ENCODE results near the gene DDX3X.
A peak's percentile ranks its signal among the peaks of the same experiment; 100 is the strongest.
"Not testable (repeated sequence)": the region's sequence is repeated elsewhere in the genome, so short reads cannot be mapped to it uniquely, and the experiment has no call there.

The DDX3X gene

GRCh38 chrX:41388543-41388942 lies 54.6 kb downstream of the DDX3X start:
- DNase-seq (ENCODE audit: low read depth in 1 of 2, low spot score in 1 of 2): no peak
- in situ Hi-C loops (cut with HindIII; ENCODE audit: low pct_unique_long_range_greater_than_20kb, low sequenced_read_pairs): no loop called here
- no peak for TF ChIP-seq JUND (IDR thresholded peaks at IDR 0.05; ENCODE audit: low read depth)

DNA sequence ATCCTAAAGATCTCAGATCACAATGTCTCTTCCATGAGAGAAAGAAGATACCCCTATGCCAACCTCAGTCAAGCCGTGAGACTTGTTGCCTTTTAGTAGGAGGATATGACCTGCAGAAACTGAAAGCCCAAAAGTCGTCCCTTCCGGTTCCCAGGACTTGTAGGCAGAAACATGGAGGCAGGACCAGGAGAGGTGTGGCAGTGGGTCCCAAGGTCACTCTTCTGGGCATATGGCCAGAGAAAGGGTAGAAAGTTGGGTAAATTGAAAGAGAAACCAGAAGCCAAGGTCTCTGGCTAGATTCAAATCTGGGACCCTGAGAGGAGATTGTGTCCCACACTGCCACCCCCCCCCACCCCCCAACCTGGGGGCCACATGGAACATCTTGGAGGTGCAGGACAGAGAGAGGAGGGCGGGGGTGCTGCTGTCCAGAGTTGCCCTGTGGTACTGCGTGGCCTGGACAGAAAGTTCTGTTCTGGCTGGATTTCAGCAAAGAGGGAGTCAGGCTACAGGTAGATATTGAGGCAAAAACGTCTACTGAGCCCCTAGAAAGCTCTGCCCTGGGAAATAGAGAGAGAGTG lies 55.4 kb downstream of the DDX3X start:
- DNase-seq (ENCODE audit: low read depth in 1 of 2, low spot score in 1 of 2): no peak
- no peak for TF ChIP-seq JUND (IDR thresholded peaks at IDR 0.05; ENCODE audit: low read depth)
- in situ Hi-C loops (cut with HindIII; ENCODE audit: low pct_unique_long_range_greater_than_20kb, low sequenced_read_pairs): no loop called here

GRCh38 chrX:41390576-41390975 lies 56.6 kb downstream of the DDX3X start:
- in situ Hi-C loops (cut with HindIII; ENCODE audit: low pct_unique_long_range_greater_than_20kb, low sequenced_read_pairs): not testable (repeated sequence)

GRCh38 chrX:41391606-41392005 lies 57.6 kb downstream of the DDX3X start:
- in situ Hi-C loops (cut with HindIII; ENCODE audit: low pct_unique_long_range_greater_than_20kb, low sequenced_read_pairs): no loop called here
- TF ChIP-seq JUND (IDR thresholded peaks at IDR 0.05; ENCODE audit: low read depth): no peak
- DNase-seq (ENCODE audit: low read depth in 1 of 2, low spot score in 1 of 2): peak in 1 of 2 experiments; percentile 46

More at GRCh38 chrX:41390576-41390975, 56.6 kb downstream of the DDX3X start:
- DNase-seq (ENCODE audit: low read depth in 1 of 2, low spot score in 1 of 2): not testable (repeated sequence)

DNA sequence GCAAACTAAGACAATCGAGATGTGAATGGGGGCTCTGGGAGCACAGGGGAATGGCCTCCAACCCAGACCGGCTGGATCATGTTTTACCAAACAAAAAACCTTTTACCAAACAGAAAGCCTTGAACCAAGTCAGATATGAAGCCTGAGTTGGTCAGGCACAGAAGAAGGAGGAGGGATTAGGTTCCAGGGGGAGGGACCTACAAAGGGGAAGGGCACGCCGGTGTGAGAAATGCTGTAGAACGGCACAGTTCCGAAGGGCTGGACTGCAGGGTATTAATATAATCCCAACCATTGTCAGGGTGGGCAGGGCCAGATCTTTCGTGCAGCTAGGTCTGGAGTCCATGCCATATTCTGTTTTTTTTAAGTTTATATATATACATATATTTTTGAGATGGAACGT lies 60.3 kb downstream of the DDX3X start:
- DNase-seq (ENCODE audit: low read depth in 1 of 2, low spot score in 1 of 2): no peak
- in situ Hi-C loops (cut with HindIII; ENCODE audit: low pct_unique_long_range_greater_than_20kb, low sequenced_read_pairs): no loop called here
- TF ChIP-seq JUND (IDR thresholded peaks at IDR 0.05; ENCODE audit: low read depth): no peak

DNA sequence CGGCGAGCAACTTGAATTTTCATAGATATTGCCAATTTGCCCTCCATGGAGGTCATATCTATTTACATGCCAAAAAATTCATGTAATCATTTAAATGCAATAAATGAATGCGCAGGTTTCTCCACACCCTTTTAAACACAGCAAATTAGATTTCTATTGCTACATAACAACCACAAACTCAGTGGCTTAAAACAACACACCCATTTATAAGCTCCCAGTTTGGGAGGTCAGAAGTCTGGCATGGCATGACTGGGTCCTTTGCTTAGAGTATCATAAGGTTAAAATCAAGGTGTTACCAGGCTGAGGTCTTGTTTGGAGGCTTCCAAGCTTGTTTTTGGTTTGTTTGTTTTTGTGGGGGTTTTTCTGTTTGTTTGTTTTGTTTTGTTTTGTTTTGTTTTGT lies 63.3 kb downstream of the DDX3X start:
- TF ChIP-seq JUND (IDR thresholded peaks at IDR 0.05; ENCODE audit: low read depth): no peak
- DNase-seq (ENCODE audit: low read depth in 1 of 2, low spot score in 1 of 2): no peak
- in situ Hi-C loops (cut with HindIII; ENCODE audit: low pct_unique_long_range_greater_than_20kb, low sequenced_read_pairs): no loop called here

DNA sequence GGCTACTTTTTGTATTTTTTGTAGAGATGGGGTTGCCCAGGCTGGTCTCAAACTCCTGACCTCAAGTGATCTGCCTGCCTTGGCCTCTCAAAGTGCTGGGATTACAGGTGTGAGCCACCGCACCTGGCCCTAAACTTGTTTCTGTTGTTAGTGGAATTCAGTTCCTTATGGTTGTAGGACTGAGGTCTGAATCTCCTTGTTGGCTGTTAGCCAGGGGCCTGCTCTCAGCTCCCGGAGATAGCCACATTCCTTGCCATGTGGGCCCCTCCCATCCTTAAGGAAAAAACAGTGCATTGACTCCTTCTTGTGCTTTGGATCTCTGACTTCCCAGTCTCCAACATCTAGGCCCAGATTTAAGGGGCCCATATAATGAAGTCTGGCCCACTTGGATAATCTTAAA lies 63.8 kb downstream of the DDX3X start:
- in situ Hi-C loops (cut with HindIII; ENCODE audit: low pct_unique_long_range_greater_than_20kb, low sequenced_read_pairs): no loop called here
- DNase-seq (ENCODE audit: low read depth in 1 of 2, low spot score in 1 of 2): no peak

GRCh38 chrX:41402556-41402955 lies 68.6 kb downstream of the DDX3X start:
- DNase-seq (ENCODE audit: low read depth in 1 of 2, low spot score in 1 of 2); in situ Hi-C loops (cut with HindIII; ENCODE audit: low pct_unique_long_range_greater_than_20kb, low sequenced_read_pairs): not testable (repeated sequence)

More for the DNA sequence above, 63.8 kb downstream of the DDX3X start:
- no peak for TF ChIP-seq JUND (IDR thresholded peaks at IDR 0.05; ENCODE audit: low read depth)

DNA sequence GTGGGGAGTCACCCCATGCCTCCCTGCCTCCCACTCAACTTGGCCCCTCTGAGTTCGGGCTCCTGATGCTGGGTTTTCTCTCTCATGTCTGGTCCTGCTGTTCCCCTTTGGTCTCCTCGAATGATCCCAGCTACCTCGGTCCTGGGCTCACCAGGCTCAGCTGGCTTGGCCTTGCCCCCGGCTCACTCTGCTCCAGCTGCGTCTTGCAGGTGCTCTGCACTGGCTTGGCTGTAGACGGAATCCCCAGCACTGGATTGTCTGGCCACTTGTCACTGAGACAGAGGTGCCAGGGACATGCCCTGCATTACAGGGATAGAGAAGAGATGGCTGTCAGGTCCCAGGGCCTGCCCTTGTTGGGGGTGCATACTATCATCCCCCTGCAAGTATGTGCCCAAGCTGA lies 71.6 kb downstream of the DDX3X start:
- no peak for TF ChIP-seq JUND (IDR thresholded peaks at IDR 0.05; ENCODE audit: low read depth)

GRCh38 chrX:41406201-41406600 lies 72.2 kb downstream of the DDX3X start:
- in situ Hi-C loops (cut with HindIII; ENCODE audit: low pct_unique_long_range_greater_than_20kb, low sequenced_read_pairs): no loop called here
- no peak for DNase-seq (ENCODE audit: low read depth in 1 of 2, low spot score in 1 of 2)
- no peak for TF ChIP-seq JUND (IDR thresholded peaks at IDR 0.05; ENCODE audit: low read depth)

More for the DNA sequence above, 71.6 kb downstream of the DDX3X start:
- in situ Hi-C loops (cut with HindIII; ENCODE audit: low pct_unique_long_range_greater_than_20kb, low sequenced_read_pairs): no loop called here
- DNase-seq (ENCODE audit: low read depth in 1 of 2, low spot score in 1 of 2): no peak

- DNase-seq (ENCODE audit: low read depth in 1 of 2, low spot score in 1 of 2): no peak
These were observed 73.9 kb downstream of the DDX3X start for GRCh38 chrX:41407816-41408215.

DNA sequence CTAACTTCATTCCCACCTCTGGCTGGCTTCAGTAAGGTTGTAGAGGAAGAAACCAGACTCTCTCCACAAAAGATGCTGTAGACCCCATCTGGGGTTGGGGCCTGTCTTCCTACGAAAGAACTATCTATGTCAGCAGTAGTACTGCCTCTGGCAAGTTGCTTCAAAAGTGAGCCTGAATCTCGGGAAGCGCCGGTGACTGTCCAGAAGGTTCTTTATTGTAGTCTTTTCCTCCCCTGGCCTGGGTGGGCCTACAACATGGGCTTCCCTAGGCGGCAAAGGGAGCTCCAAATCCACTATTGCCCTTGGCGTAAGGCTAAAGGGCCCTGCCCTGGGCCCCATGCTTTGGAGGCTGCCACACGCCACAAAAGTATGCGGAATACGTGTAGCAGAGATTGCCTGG lies 74.6 kb downstream of the DDX3X start:
- no peak for TF ChIP-seq JUND (IDR thresholded peaks at IDR 0.05; ENCODE audit: low read depth)
- DNase-seq (ENCODE audit: low read depth in 1 of 2, low spot score in 1 of 2): no peak
- in situ Hi-C loops (cut with HindIII; ENCODE audit: low pct_unique_long_range_greater_than_20kb, low sequenced_read_pairs): no loop called here

More at GRCh38 chrX:41407816-41408215, 73.9 kb downstream of the DDX3X start:
- no peak for TF ChIP-seq JUND (IDR thresholded peaks at IDR 0.05; ENCODE audit: low read depth)
- in situ Hi-C loops (cut with HindIII; ENCODE audit: low pct_unique_long_range_greater_than_20kb, low sequenced_read_pairs): no loop called here

DNA sequence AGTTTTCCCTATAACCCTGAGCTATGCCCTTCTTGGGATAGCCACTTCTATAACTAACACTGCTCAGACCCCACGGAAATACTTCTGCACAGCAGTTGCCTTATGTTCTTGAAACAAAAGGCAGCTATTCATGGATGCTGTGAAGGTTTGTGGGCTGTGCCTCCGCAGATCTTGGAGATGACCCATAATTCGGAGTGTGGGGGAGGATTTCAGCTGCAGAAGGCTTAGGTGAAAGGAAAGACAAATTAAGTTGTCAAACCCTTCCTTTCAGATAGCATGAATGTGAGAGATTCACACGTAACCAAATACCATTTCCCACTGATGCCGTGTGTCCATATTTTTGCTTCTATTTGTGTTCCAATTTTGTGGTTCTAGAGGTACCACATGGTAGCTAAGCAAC lies 75.0 kb downstream of the DDX3X start:
- in situ Hi-C loops (cut with HindIII; ENCODE audit: low pct_unique_long_range_greater_than_20kb, low sequenced_read_pairs): no loop called here
- DNase-seq (ENCODE audit: low read depth in 1 of 2, low spot score in 1 of 2): no peak
- no peak for TF ChIP-seq JUND (IDR thresholded peaks at IDR 0.05; ENCODE audit: low read depth)

GRCh38 chrX:41411222-41411621 lies 77.3 kb downstream of the DDX3X start:
- DNase-seq (ENCODE audit: low read depth in 1 of 2, low spot score in 1 of 2); in situ Hi-C loops (cut with HindIII; ENCODE audit: low pct_unique_long_range_greater_than_20kb, low sequenced_read_pairs): not testable (repeated sequence)
